PC-3 (cell line): Measurements from ENCODE around the gene CHST11. TPM values are rescaled to one million over a fixed set of nuclear protein-coding genes. Genes with fewer than 3 reads are reported as not detected.

Source experiments
- ATAC-seq: fragments of 200-7000 bp; cut with Tn5 transposase; 2 replicates; pipeline ENCODE4 v1.9.1; 2020; ENCODE audit warnings: mild to moderate bottlenecking, moderate library complexity
- BruUV-seq: library from RNA; stranded (reverse); fragments of 400-500 nt; replicated peaks from 2 replicates; lab custom pipeline; 2021; lab: Mats Ljungman, UMichigan
- CTCF ChIA-PET: fragments of 300-600 bp; sonication (Branson Sonifier 250); formaldehyde crosslinking; loops from one replicate; lab custom pipeline; 2022; ENCODE audit warnings: antibody characterized with exemption; lab: Charles Lee
- POLR2A ChIA-PET: fragments of 300-600 bp; sonication (Branson Sonifier 250); formaldehyde crosslinking; loops from one replicate; lab custom pipeline; 2022; ENCODE audit warnings: antibody characterized with exemption; ENCODE audit not compliant: unreplicated experiment; lab: Charles Lee
- DNase-seq: peaks from one replicate; pipeline ENCODE4 v3.0.0-alpha.2; 2015
- H2AFZ ChIP-seq: fragments of 300-600 bp; sonication (generic); 2 replicates; pipeline ENCODE4 v1.6.0; 2016; ENCODE audit warnings: antibody characterized with exemption, low read length
- H3F3A ChIP-seq: fragments of 300-600 bp; sonication (generic); one replicate; pipeline ENCODE4 v1.6.0; 2017; ENCODE audit warnings: antibody characterized with exemption, low read length, control low read depth, mild to moderate bottlenecking; ENCODE audit not compliant: unreplicated experiment
- H3K27ac ChIP-seq: fragments of 300-600 bp; sonication (generic); 2 replicates; pipeline ENCODE4 v1.5.1; 2016; ENCODE audit warnings: mild to moderate bottlenecking, low read length
- H3K27me3 ChIP-seq: fragments of 300-600 bp; sonication (generic); 2 replicates; pipeline ENCODE4 v1.6.1; 2016; ENCODE audit warnings: low read length, mixed read lengths
- H3K36me3 ChIP-seq: fragments of 300-600 bp; sonication (generic); 2 replicates; pipeline ENCODE4 v1.6.1; 2016; ENCODE audit warnings: low read depth, mixed run types, low read length, mixed read lengths
- H3K4me1 ChIP-seq: fragments of 300-600 bp; sonication (generic); 2 replicates; pipeline ENCODE4 v1.5.1; 2016; ENCODE audit warnings: low read length; ENCODE audit not compliant: insufficient read depth
- H3K4me2 ChIP-seq: fragments of 300-600 bp; sonication (generic); 2 replicates; pipeline ENCODE4 v1.6.0; 2016; ENCODE audit warnings: low read length
- H3K4me3 ChIP-seq: fragments of 300-600 bp; sonication (generic); 2 replicates; pipeline ENCODE4 v1.5.1; 2016; ENCODE audit warnings: mild to moderate bottlenecking, low read length, mixed read lengths
- H3K79me2 ChIP-seq: fragments of 300-600 bp; sonication (generic); 2 replicates; pipeline ENCODE4 v1.6.1; 2017; ENCODE audit warnings: low read length, mixed read lengths
- H3K9ac ChIP-seq: fragments of 300-600 bp; sonication (generic); 2 replicates; pipeline ENCODE4 v1.6.0; 2016; ENCODE audit warnings: mild to moderate bottlenecking, low read length
- H3K9me2 ChIP-seq: fragments of 300-600 bp; sonication (generic); replicated peaks from 2 replicates; pipeline ENCODE4 v1.6.1; 2016; ENCODE audit warnings: mixed run types, low read length, mixed read lengths
- H3K9me3 ChIP-seq: fragments of 300-600 bp; sonication (generic); 2 replicates; pipeline ENCODE4 v1.6.1; 2016; ENCODE audit warnings: low read length, mixed read lengths
- H4K20me1 ChIP-seq: fragments of 300-600 bp; sonication (generic); 2 replicates; pipeline ENCODE4 v1.6.1; 2016; ENCODE audit warnings: low read length, mixed read lengths
- EZH2 ChIP-seq: fragments of 300-600 bp; sonication (generic); IDR thresholded peaks from one replicate; pipeline ENCODE4 v1.6.1; 2017; ENCODE audit warnings: antibody characterized with exemption, mild to moderate bottlenecking, low read length; ENCODE audit not compliant: unreplicated experiment
- EZH2phosphoT487 ChIP-seq: fragments of 300-600 bp; sonication (generic); IDR thresholded peaks from 2 replicates; pipeline ENCODE4 v1.6.1; 2018; ENCODE audit warnings: mild to moderate bottlenecking, antibody characterized with exemption, low read length, borderline replicate concordance
- intact Hi-C: fragments of 100-400 bp; cut with micrococcal nuclease; formaldehyde crosslinking; loops from 2 replicates; pipeline ENCODE4 v1.9.0; 2023
- total RNA-seq: library from RNA; depleted of rRNA; stranded (reverse); fragments of >200 nt; gene quantifications from 2 replicates; pipeline ENCODE4 v1.2.3, GENCODE V29; 2014
- TF ChIP-seq, protein P1 (sequence below): fragments of 300-600 bp; sonication (generic); conservative IDR thresholded peaks from 2 replicates; pipeline ENCODE4 v1.5.1; 2017; ENCODE audit warnings: antibody characterized with exemption, low read depth, mild to moderate bottlenecking, low read length

Gene CHST11
- total RNA-seq, 1 experiment from 2014 or later, result 53.5 TPM

DNA sequence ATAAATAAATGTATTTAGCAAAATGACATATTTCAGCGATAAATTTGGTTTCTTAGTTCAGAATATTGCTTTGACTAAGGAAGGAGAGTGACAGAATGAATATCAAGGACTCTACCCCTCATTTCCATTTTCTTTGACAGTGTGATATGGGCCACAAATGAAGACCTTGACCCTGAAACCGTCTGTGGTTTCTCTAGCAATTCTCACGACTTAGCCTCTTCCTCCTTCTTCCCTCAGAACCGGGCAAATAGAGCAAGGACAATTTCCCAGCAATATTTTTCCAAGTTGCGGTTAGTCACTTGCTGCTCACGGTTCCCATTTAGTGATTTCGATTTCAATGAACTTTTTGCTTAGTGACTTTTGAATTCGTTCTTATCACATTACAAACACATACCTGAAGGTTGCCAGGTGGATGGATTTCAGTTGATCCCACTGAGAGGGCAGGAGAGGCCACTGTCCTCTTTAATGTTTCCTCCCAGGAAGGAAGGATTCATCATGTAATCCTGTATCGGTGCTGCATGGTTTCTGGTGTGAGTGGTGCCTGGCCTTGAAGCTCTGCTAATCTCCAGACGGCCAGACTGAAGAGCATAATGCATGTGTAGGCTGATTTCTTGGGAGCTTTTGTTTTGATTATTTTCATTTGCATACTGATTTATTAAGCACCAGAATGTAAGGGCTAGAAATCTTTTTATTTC, 77.6 kb downstream of the CHST11 start:
- Histone ChIP-seq H2AFZ (no peak overlapping the region), H4K20me1 (no peaks in the 10 kb centered on the region), H3K79me2 (no peaks in the 10 kb centered on the region), H3K9me3 (no peaks in the 10 kb centered on the region), H3K9ac (no peak overlapping the region), H3K27ac (no peak overlapping the region), H3K27me3 (no peaks in the 10 kb centered on the region), H3K9me2 (no peaks in the 10 kb centered on the region), H3K4me2 (no peak overlapping the region), H3K36me3 (no peaks in the 10 kb centered on the region), H3K4me1 (no peaks in the 10 kb centered on the region), H3F3A (no peaks in the 10 kb centered on the region), H3K4me3 (no peak overlapping the region)
- TF ChIP-seq EZH2, result no peak
- no peak for TF ChIP-seq EZH2phosphoT487
- TF ChIP-seq, protein P1, sequence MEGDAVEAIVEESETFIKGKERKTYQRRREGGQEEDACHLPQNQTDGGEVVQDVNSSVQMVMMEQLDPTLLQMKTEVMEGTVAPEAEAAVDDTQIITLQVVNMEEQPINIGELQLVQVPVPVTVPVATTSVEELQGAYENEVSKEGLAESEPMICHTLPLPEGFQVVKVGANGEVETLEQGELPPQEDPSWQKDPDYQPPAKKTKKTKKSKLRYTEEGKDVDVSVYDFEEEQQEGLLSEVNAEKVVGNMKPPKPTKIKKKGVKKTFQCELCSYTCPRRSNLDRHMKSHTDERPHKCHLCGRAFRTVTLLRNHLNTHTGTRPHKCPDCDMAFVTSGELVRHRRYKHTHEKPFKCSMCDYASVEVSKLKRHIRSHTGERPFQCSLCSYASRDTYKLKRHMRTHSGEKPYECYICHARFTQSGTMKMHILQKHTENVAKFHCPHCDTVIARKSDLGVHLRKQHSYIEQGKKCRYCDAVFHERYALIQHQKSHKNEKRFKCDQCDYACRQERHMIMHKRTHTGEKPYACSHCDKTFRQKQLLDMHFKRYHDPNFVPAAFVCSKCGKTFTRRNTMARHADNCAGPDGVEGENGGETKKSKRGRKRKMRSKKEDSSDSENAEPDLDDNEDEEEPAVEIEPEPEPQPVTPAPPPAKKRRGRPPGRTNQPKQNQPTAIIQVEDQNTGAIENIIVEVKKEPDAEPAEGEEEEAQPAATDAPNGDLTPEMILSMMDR, result no peak
- no TSS peak for BruUV-seq
- CTCF ChIA-PET, result no interaction called here
- ATAC-seq (no peak), DNase-seq (no peak)
- intact Hi-C loops, result no loop called here
- POLR2A ChIA-PET, result no interaction called here

- ATAC-seq, result no peak
- CTCF ChIA-PET, result no interaction called here
- H3K4me3 ChIP-seq, result no peak overlapping the region
- H2AFZ ChIP-seq, result no peak overlapping the region
- intact Hi-C loops, result no loop called here
- DNase-seq, result no peak
- H3K79me2 ChIP-seq, result no peaks in the 10 kb centered on the region
- no peaks in the 10 kb centered on the region for H3K36me3 ChIP-seq
- H3K9me2 ChIP-seq, result no peaks in the 10 kb centered on the region
- BruUV-seq, result no TSS peak
- H3K4me2 ChIP-seq, result no peak overlapping the region
- POLR2A ChIA-PET, result no interaction called here
- H3K27ac ChIP-seq, result no peak overlapping the region
- no peaks in the 10 kb centered on the region for H3K9me3 ChIP-seq
- H3K27me3 ChIP-seq, result no peaks in the 10 kb centered on the region
- H4K20me1 ChIP-seq, result no peaks in the 10 kb centered on the region
- no peak overlapping the region for H3K9ac ChIP-seq
- no peaks in the 10 kb centered on the region for H3K4me1 ChIP-seq
- H3F3A ChIP-seq, result no peaks in the 10 kb centered on the region
- no peak for TF ChIP-seq EZH2
- TF ChIP-seq, protein P1, result no peak
- TF ChIP-seq EZH2phosphoT487, result no peak
These were observed 78.1 kb downstream of the CHST11 start for GRCh38 chr12:104534857-104535248.

DNA sequence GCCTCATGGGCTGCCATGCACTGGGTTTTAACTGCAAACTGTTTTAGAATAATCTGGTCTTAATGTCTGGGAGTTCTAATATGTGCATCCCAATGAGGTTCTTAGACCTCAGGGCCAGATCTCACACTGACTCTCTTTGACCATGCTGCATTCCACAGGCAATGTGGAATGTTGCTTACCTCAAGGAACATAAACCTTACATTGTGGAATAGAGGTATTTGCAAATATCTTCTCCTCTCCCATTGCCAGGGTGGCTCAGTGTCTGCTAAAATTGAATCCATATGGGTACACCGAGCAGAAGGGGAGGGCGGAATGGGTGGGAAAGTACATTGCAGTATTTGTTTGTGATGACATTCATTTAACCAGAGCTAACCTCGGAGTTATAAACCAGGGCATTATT, 78.6 kb downstream of the CHST11 start:
- intact Hi-C loops, result no loop called here

More for the DNA sequence above, 78.6 kb downstream of the CHST11 start:
- Histone ChIP-seq H3K9me3 (no peaks in the 10 kb centered on the region), H3K4me2 (no peak overlapping the region), H4K20me1 (no peaks in the 10 kb centered on the region), H3K27ac (no peak overlapping the region), H3K9me2 (no peaks in the 10 kb centered on the region), H3K4me1 (no peaks in the 10 kb centered on the region), H3K79me2 (no peaks in the 10 kb centered on the region), H3K27me3 (no peaks in the 10 kb centered on the region), H2AFZ (no peak overlapping the region), H3K36me3 (no peaks in the 10 kb centered on the region), H3F3A (no peaks in the 10 kb centered on the region), H3K4me3 (no peak overlapping the region), H3K9ac (no peak overlapping the region)
- BruUV-seq, result no TSS peak
- TF ChIP-seq, protein P1, result no peak
- TF ChIP-seq EZH2 (no peak), EZH2phosphoT487 (no peak)
- no peak for DNase-seq
- POLR2A ChIA-PET, result no interaction called here
- no peak for ATAC-seq
- CTCF ChIA-PET, result no interaction called here
